ENCODE data around the gene HEATR3.

The HEATR3 gene

DNA sequence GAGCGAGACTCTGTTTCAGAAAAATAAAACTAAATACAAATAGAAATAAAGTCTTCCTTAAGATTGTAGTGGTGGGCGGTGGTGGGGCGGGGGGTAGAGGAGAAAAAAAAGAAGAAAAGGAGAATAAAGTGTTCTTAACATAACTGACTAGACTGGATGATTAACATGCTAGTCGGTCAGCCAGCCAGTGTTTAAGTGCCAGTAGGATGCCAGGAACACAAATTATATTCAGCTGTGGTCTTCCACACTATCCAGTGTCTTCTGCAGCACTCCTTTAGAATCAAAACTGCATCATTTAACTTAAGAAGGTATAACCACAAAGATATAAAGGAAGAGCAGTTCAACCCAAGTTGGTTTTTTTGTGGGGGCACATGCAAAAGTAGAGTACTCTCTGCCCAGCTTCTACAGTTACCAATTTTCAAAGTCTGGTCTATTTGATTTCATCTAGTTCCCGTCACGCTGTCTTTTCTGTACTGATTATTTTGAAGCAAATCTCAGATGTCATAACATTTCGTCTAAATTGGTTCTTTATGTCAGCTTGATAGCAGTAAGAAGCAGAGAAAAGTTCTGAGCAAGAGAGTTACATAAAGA is 15.8 kb downstream of the HEATR3 start:
- no peak for DNase-seq (ENCODE audit: low read depth)
- TF ChIP-seq MYC (IDR thresholded peaks at IDR 0.05; ENCODE audit: low read depth, low read length) (no peak), POLR2A (IDR thresholded peaks at IDR 0.05; ENCODE audit: extremely low read depth, insufficient read length) (no peak)
- TF ChIP-seq, protein P1, sequence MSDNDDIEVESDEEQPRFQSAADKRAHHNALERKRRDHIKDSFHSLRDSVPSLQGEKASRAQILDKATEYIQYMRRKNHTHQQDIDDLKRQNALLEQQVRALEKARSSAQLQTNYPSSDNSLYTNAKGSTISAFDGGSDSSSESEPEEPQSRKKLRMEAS (IDR thresholded peaks at IDR 0.05; ENCODE audit: low read depth, low read length), result no peak
- TF ChIP-seq, protein P2, sequence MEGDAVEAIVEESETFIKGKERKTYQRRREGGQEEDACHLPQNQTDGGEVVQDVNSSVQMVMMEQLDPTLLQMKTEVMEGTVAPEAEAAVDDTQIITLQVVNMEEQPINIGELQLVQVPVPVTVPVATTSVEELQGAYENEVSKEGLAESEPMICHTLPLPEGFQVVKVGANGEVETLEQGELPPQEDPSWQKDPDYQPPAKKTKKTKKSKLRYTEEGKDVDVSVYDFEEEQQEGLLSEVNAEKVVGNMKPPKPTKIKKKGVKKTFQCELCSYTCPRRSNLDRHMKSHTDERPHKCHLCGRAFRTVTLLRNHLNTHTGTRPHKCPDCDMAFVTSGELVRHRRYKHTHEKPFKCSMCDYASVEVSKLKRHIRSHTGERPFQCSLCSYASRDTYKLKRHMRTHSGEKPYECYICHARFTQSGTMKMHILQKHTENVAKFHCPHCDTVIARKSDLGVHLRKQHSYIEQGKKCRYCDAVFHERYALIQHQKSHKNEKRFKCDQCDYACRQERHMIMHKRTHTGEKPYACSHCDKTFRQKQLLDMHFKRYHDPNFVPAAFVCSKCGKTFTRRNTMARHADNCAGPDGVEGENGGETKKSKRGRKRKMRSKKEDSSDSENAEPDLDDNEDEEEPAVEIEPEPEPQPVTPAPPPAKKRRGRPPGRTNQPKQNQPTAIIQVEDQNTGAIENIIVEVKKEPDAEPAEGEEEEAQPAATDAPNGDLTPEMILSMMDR (IDR thresholded peaks at IDR 0.05; ENCODE audit: low read depth, low read length), result no peak

DNA sequence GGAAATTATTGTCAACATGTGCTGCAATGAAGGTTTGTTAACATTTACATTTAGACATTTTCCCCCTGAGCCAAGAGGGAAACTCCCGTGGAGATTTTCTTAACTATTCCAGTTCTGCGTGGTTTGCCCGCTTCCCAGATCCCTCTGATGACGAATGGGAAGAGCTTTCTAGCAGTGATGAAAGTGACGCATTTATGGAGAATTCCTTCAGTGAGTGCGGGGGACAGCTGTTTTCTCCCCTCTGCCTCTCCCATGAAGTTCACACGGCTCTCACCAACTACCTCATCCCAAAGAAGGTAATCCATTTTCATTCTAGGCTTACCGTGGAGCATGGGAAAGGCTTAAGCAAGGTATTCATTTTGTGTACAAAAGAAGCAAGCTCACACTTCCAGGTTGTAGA is 18.2 kb downstream of the HEATR3 start:
- DNase-seq (ENCODE audit: low read depth), result no peak
- TF ChIP-seq POLR2A (IDR thresholded peaks at IDR 0.05; ENCODE audit: extremely low read depth, insufficient read length), result no peak
- TF ChIP-seq, protein P1 (IDR thresholded peaks at IDR 0.05; ENCODE audit: low read depth, low read length), result no peak
- TF ChIP-seq MYC (IDR thresholded peaks at IDR 0.05; ENCODE audit: low read depth, low read length), result no peak
- H3K4me3 ChIP-seq (ENCODE audit: low read depth, low read length), result no peak overlapping the region

More for the DNA sequence above, 15.8 kb downstream of the HEATR3 start:
- H3K4me3 ChIP-seq (ENCODE audit: low read depth, low read length), result no peak overlapping the region

DNA sequence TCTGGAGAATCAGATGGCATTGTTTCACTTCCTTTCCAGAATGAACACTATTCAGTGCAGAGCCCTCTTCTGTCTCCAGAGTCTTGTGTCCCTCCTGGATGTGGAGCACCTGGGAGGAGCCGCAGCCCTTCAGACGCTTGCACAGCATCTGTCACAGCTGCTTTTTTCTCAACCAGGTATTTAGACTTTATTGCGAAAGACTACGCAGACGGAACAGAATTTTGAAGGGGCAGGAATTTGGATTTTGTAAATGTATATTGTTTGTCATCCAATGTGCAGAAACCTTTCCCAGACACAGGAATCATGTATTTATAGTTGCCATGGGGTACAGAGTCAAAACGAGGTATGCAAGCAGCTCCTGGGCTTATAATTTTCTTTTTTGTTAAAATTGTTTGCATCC is 20.4 kb downstream of the HEATR3 start:
- DNase-seq (ENCODE audit: low read depth), result no peak

GRCh38 chr16:50088302-50088701 is 22.5 kb downstream of the HEATR3 start:
- no peak for DNase-seq (ENCODE audit: low read depth)
- TF ChIP-seq, protein P2 (IDR thresholded peaks at IDR 0.05; ENCODE audit: low read depth, low read length), result no peak
- TF ChIP-seq MYC (IDR thresholded peaks at IDR 0.05; ENCODE audit: low read depth, low read length), result no peak
- no peak for TF ChIP-seq POLR2A (IDR thresholded peaks at IDR 0.05; ENCODE audit: extremely low read depth, insufficient read length)
- TF ChIP-seq, protein P1 (IDR thresholded peaks at IDR 0.05; ENCODE audit: low read depth, low read length), result no peak
- no peak overlapping the region for H3K4me3 ChIP-seq (ENCODE audit: low read depth, low read length)

More for the DNA sequence above, 20.4 kb downstream of the HEATR3 start:
- H3K4me3 ChIP-seq (ENCODE audit: low read depth, low read length), result no peak overlapping the region
- TF ChIP-seq POLR2A (IDR thresholded peaks at IDR 0.05; ENCODE audit: extremely low read depth, insufficient read length) (no peak), MYC (IDR thresholded peaks at IDR 0.05; ENCODE audit: low read depth, low read length) (no peak)
- TF ChIP-seq, protein P1 (IDR thresholded peaks at IDR 0.05; ENCODE audit: low read depth, low read length), result no peak
- TF ChIP-seq, protein P2 (IDR thresholded peaks at IDR 0.05; ENCODE audit: low read depth, low read length), result no peak

DNA sequence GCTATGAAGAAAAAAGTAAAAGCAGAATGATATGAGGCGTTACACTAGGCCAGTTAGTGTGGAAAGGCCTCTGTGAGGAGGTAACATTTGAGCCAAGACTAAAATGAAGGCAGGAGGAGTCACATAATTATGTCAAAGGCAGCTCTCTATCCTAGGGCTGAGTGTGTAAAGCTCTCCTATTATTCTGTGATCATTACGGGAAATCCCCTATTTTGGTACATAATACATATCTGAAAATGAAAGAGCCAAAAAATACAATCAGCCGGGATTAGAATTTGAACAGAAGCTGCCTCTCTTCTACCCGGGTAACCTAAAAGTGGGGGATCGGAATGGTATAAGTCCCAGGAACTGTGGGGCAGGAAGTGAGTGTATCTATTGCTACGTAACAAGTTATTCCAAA is 27.1 kb downstream of the HEATR3 start:
- TF ChIP-seq MYC (IDR thresholded peaks at IDR 0.05; ENCODE audit: low read depth, low read length) (no peak), POLR2A (IDR thresholded peaks at IDR 0.05; ENCODE audit: extremely low read depth, insufficient read length) (no peak)
- TF ChIP-seq, protein P1 (IDR thresholded peaks at IDR 0.05; ENCODE audit: low read depth, low read length), result no peak
- TF ChIP-seq, protein P2 (IDR thresholded peaks at IDR 0.05; ENCODE audit: low read depth, low read length), result no peak
- no peak for DNase-seq (ENCODE audit: low read depth)
- H3K4me3 ChIP-seq (ENCODE audit: low read depth, low read length), result no peak overlapping the region

Data from NB4 (cell line).